Vagina (tissue), 2 donors: ENCODE measurements around the gene SLC8A1.

ENCODE experiments used
- CTCF ChIP-seq, 3 experiments: fragments of 450-650 bp in 2 of 3; fragments of 200-600 bp in 1 of 3; sonication (generic) in 1 of 3; IDR thresholded peaks; one replicate each; pipeline ENCODE4 v1.5.1; 2017 to 2019; ENCODE audit warnings: antibody characterized with exemption in 3 of 3, mild to moderate bottlenecking in 2 of 3, moderate library complexity in 2 of 3
- POLR2A ChIP-seq, 2 donors: fragments of 450-650 bp; IDR thresholded peaks; one replicate each; pipeline ENCODE4 v1.6.1; 2017; ENCODE audit warnings: antibody characterized with exemption in 2 of 2, mild to moderate bottlenecking in 2 of 2, moderate library complexity in 2 of 2

- TF ChIP-seq CTCF (IDR thresholded peaks at IDR 0.05) (no peak), POLR2A (IDR thresholded peaks at IDR 0.05) (no peak)
Observed at GRCh38 chr2:40283111-40283909, 168.6 kb downstream of the SLC8A1 start.
